SK-N-SH treated with all-trans-retinoic acid at 6 μM for 48 hours (cell line): ENCODE measurements around the gene ARID1B.

Experiments used
- ATAC-seq: fragments of 200-7000 bp; cut with Tn5 transposase; 3 replicates; pipeline ENCODE4 v1.9.1; 2020; ENCODE audit warnings: mild to moderate bottlenecking, moderate library complexity
- ARNTL ChIP-seq: fragments of 450-650 bp; formaldehyde crosslinking; IDR thresholded peaks from 2 replicates; pipeline ENCODE4 v1.5.0; 2020; ENCODE audit warnings: low read depth, mild to moderate bottlenecking, moderate library complexity, borderline replicate concordance
- BACH2 ChIP-seq: fragments of 250-450 bp; sonication (Bioruptor Pico); IDR thresholded peaks from 2 replicates; pipeline ENCODE4 v1.9.0; 2021; ENCODE audit warnings: mild to moderate bottlenecking, borderline replicate concordance
- GLIS3 ChIP-seq: fragments of 250-450 bp; sonication (Bioruptor Pico); IDR thresholded peaks from 2 replicates; pipeline ENCODE4 v1.5.0; 2020; ENCODE audit warnings: mild to moderate bottlenecking, moderate library complexity
- ISL1 ChIP-seq: fragments of 250-450 bp; sonication (Bioruptor Pico); IDR thresholded peaks from 2 replicates; pipeline ENCODE4 v2.1.2; 2022; ENCODE audit warnings: mild to moderate bottlenecking, moderate library complexity
- PPARA ChIP-seq: fragments of 250-450 bp; sonication (Bioruptor Pico); IDR thresholded peaks from 2 replicates; pipeline ENCODE4 v1.5.0; 2020; ENCODE audit warnings: mild to moderate bottlenecking, borderline replicate concordance
- TCF4 ChIP-seq: fragments of 250-450 bp; sonication (Bioruptor Pico); IDR thresholded peaks from 2 replicates; pipeline ENCODE4 v1.8.0; 2021; ENCODE audit warnings: mild to moderate bottlenecking, moderate library complexity, borderline replicate concordance
- TOX ChIP-seq: fragments of 250-450 bp; sonication (Bioruptor Pico); IDR thresholded peaks from 2 replicates; pipeline ENCODE4 v1.8.0; 2021; ENCODE audit warnings: mild to moderate bottlenecking, moderate library complexity, borderline replicate concordance
- ZC3H10 ChIP-seq: fragments of 250-450 bp; sonication (Bioruptor Pico); IDR thresholded peaks from 2 replicates; pipeline ENCODE4 v1.5.1; 2021; ENCODE audit warnings: mild to moderate bottlenecking, moderate library complexity
- ZFP3 ChIP-seq: fragments of 250-450 bp; sonication (Bioruptor Pico); IDR thresholded peaks from 2 replicates; pipeline ENCODE4 v1.5.0; 2020; ENCODE audit warnings: mild to moderate bottlenecking, moderate library complexity
- ZFP30 ChIP-seq: fragments of 450-650 bp; formaldehyde crosslinking; IDR thresholded peaks from 2 replicates; pipeline ENCODE4 v1.5.0; 2022; ENCODE audit warnings: mild to moderate bottlenecking, moderate library complexity
- ZNF70 ChIP-seq: fragments of 450-650 bp; formaldehyde crosslinking; IDR thresholded peaks from 2 replicates; pipeline ENCODE4 v1.5.0; 2020; ENCODE audit warnings: mild to moderate bottlenecking, moderate library complexity
- ZNF8 ChIP-seq: fragments of 450-650 bp; formaldehyde crosslinking; IDR thresholded peaks from 2 replicates; pipeline ENCODE4 v1.5.0; 2020; ENCODE audit warnings: mild to moderate bottlenecking, moderate library complexity
- TF ChIP-seq, protein P1 (sequence below): fragments of 250-450 bp; sonication (Bioruptor Pico); IDR thresholded peaks from 2 replicates; pipeline ENCODE4 v1.8.0; 2021; ENCODE audit warnings: low read depth, mild to moderate bottlenecking, moderate library complexity, borderline replicate concordance
- TF ChIP-seq, protein P2 (sequence below): fragments of 250-450 bp; sonication (Bioruptor Pico); IDR thresholded peaks from 2 replicates; pipeline ENCODE4 v1.5.0; 2020; ENCODE audit warnings: mild to moderate bottlenecking, moderate library complexity
- TF ChIP-seq, protein P3 (sequence below): fragments of 250-450 bp; sonication (Bioruptor Pico); IDR thresholded peaks from 2 replicates; pipeline ENCODE4 v1.5.1; 2021; ENCODE audit warnings: mild to moderate bottlenecking, moderate library complexity
- TF ChIP-seq, protein P4 (sequence below): fragments of 250-450 bp; sonication (Bioruptor Pico); IDR thresholded peaks from 2 replicates; pipeline ENCODE4 v1.8.0; 2020; ENCODE audit warnings: mild to moderate bottlenecking, moderate library complexity, borderline replicate concordance
- TF ChIP-seq, protein P5 (sequence below): fragments of 250-450 bp; sonication (Bioruptor Pico); IDR thresholded peaks from 2 replicates; pipeline ENCODE4 v1.5.1; 2020; ENCODE audit warnings: low read depth, mild to moderate bottlenecking, moderate library complexity

The ARID1B gene

DNA sequence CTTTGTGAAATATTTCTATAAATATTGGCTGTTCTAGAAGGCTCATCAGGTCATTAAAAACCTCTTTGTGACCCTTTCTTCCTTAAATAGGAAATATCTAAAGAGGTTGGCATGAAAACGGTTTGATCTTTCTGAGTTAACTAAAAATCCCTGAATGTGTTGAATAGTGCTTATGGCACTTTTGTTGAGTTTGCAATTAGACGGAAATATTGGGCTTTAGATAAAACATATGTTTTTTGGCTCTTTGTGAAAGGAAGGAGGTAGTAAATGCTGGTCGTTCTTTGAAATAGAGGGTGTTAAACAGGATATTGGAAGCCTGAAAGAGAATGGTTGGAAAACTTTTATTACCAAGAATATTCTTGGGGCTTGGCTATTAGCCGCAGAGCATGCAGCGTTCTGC lies 163.0 kb downstream of the ARID1B start:
- TF ChIP-seq, protein P1, sequence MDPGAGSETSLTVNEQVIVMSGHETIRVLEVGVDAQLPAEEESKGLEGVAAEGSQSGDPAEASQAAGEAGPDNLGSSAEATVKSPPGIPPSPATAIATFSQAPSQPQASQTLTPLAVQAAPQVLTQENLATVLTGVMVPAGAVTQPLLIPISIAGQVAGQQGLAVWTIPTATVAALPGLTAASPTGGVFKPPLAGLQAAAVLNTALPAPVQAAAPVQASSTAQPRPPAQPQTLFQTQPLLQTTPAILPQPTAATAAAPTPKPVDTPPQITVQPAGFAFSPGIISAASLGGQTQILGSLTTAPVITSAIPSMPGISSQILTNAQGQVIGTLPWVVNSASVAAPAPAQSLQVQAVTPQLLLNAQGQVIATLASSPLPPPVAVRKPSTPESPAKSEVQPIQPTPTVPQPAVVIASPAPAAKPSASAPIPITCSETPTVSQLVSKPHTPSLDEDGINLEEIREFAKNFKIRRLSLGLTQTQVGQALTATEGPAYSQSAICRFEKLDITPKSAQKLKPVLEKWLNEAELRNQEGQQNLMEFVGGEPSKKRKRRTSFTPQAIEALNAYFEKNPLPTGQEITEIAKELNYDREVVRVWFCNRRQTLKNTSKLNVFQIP (CRISPR knock-in tag) = no peak
- TF ChIP-seq, protein P2, sequence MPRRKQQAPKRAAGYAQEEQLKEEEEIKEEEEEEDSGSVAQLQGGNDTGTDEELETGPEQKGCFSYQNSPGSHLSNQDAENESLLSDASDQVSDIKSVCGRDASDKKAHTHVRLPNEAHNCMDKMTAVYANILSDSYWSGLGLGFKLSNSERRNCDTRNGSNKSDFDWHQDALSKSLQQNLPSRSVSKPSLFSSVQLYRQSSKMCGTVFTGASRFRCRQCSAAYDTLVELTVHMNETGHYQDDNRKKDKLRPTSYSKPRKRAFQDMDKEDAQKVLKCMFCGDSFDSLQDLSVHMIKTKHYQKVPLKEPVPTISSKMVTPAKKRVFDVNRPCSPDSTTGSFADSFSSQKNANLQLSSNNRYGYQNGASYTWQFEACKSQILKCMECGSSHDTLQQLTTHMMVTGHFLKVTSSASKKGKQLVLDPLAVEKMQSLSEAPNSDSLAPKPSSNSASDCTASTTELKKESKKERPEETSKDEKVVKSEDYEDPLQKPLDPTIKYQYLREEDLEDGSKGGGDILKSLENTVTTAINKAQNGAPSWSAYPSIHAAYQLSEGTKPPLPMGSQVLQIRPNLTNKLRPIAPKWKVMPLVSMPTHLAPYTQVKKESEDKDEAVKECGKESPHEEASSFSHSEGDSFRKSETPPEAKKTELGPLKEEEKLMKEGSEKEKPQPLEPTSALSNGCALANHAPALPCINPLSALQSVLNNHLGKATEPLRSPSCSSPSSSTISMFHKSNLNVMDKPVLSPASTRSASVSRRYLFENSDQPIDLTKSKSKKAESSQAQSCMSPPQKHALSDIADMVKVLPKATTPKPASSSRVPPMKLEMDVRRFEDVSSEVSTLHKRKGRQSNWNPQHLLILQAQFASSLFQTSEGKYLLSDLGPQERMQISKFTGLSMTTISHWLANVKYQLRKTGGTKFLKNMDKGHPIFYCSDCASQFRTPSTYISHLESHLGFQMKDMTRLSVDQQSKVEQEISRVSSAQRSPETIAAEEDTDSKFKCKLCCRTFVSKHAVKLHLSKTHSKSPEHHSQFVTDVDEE = no peak
- TF ChIP-seq ARNTL (CRISPR knock-in tag) = no peak
- TF ChIP-seq GLIS3 = no peak
- TF ChIP-seq ZNF8 (CRISPR knock-in tag) = no peak
- TF ChIP-seq, protein P3, sequence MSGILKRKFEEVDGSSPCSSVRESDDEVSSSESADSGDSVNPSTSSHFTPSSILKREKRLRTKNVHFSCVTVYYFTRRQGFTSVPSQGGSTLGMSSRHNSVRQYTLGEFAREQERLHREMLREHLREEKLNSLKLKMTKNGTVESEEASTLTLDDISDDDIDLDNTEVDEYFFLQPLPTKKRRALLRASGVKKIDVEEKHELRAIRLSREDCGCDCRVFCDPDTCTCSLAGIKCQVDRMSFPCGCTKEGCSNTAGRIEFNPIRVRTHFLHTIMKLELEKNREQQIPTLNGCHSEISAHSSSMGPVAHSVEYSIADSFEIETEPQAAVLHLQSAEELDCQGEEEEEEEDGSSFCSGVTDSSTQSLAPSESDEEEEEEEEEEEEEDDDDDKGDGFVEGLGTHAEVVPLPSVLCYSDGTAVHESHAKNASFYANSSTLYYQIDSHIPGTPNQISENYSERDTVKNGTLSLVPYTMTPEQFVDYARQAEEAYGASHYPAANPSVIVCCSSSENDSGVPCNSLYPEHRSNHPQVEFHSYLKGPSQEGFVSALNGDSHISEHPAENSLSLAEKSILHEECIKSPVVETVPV (CRISPR knock-in tag) = no peak
- TF ChIP-seq, protein P4, sequence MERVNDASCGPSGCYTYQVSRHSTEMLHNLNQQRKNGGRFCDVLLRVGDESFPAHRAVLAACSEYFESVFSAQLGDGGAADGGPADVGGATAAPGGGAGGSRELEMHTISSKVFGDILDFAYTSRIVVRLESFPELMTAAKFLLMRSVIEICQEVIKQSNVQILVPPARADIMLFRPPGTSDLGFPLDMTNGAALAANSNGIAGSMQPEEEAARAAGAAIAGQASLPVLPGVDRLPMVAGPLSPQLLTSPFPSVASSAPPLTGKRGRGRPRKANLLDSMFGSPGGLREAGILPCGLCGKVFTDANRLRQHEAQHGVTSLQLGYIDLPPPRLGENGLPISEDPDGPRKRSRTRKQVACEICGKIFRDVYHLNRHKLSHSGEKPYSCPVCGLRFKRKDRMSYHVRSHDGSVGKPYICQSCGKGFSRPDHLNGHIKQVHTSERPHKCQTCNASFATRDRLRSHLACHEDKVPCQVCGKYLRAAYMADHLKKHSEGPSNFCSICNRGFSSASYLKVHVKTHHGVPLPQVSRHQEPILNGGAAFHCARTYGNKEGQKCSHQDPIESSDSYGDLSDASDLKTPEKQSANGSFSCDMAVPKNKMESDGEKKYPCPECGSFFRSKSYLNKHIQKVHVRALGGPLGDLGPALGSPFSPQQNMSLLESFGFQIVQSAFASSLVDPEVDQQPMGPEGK (CRISPR knock-in tag) = no peak
- ATAC-seq = no peak

DNA sequence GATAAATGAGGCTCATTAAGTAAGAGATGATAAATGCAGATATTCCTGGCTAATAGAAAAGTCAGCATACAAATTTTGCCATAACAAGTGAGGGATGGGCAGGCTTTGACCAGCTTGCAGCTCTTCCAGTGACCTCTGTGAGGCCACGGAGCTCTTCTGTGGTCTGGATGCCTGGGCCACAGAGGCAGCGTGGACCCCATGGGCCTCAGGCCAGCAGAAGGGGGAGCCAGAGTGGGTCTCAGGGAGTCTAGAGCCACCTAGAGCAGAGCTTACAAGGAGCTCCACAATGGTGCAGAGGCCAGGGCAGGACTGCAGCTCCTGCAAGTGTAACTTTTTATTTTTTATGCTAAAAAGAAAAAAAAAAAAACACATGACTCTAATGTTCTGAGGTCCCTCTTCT lies 165.1 kb downstream of the ARID1B start:
- TF ChIP-seq, protein P5, sequence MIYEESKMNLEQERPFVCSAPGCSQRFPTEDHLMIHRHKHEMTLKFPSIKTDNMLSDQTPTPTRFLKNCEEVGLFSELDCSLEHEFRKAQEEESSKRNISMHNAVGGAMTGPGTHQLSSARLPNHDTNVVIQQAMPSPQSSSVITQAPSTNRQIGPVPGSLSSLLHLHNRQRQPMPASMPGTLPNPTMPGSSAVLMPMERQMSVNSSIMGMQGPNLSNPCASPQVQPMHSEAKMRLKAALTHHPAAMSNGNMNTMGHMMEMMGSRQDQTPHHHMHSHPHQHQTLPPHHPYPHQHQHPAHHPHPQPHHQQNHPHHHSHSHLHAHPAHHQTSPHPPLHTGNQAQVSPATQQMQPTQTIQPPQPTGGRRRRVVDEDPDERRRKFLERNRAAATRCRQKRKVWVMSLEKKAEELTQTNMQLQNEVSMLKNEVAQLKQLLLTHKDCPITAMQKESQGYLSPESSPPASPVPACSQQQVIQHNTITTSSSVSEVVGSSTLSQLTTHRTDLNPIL = no peak
- TF ChIP-seq, protein P2 = no peak
- TF ChIP-seq ZFP30 (no peak), ZFP3 (CRISPR knock-in tag) (no peak), ZC3H10 (CRISPR knock-in tag) (no peak), ZNF8 (CRISPR knock-in tag) (no peak), BACH2 (CRISPR knock-in tag) (no peak), ISL1 (CRISPR knock-in tag) (no peak), TOX (CRISPR knock-in tag) (no peak), GLIS3 (no peak), ZNF70 (no peak), TCF4 (CRISPR knock-in tag) (no peak), PPARA (CRISPR knock-in tag) (no peak)
- TF ChIP-seq, protein P1 (CRISPR knock-in tag) = no peak
- TF ChIP-seq, protein P4 (CRISPR knock-in tag) = no peak
- ATAC-seq = peak; percentile 35
